Glomerular visceral epithelial cell (primary cell): ENCODE results near the gene ANKRD49.

Experiments used
- DNase-seq: peaks from one replicate; pipeline ENCODE4 v3.0.0-alpha.2; 2016; ENCODE audit errors: extremely low spot score

The ANKRD49 gene

GRCh38 chr11:94543695-94544645 lies 50.2 kb downstream of the ANKRD49 start, which contains the start of gene FUT4:
Gene FUT4, plus strand, starts transcription at chr11:94543921. Its CDS starts 213 bp downstream, at chr11:94544134.
- DNase-seq = peak; percentile 88

- DNase-seq = no peak
Measured at GRCh38 chr11:94544646-94545263, 51.0 kb downstream of the ANKRD49 start.

- DNase-seq = no peak
Measured at GRCh38 chr11:94545264-94546161, 51.7 kb downstream of the ANKRD49 start.

- no peak for DNase-seq
Measured at GRCh38 chr11:94546162-94546470, 52.3 kb downstream of the ANKRD49 start.

GRCh38 chr11:94546886-94547285 lies 53.1 kb downstream of the ANKRD49 start:
- peak; percentile 13 for DNase-seq

GRCh38 chr11:94549146-94549545 lies 55.4 kb downstream of the ANKRD49 start:
- DNase-seq = no peak
